Activated CD8-positive, alpha-beta memory T cell treated with anti-CD3 and anti-CD28 coated beads, Interleukin-2, amount 50 U/mL, for 24 hours (primary cell): ENCODE data around the gene PDE6B.
"Not testable (repeated sequence)": the region's sequence is repeated elsewhere in the genome, so short reads cannot be mapped to it uniquely, and the experiment has no call there.

ENCODE experiments used
- DNase-seq: peaks from one replicate; pipeline ENCODE4 v3.0.0-alpha.2; 2020; ENCODE audit errors: extremely low read depth

PDE6B gene

DNA sequence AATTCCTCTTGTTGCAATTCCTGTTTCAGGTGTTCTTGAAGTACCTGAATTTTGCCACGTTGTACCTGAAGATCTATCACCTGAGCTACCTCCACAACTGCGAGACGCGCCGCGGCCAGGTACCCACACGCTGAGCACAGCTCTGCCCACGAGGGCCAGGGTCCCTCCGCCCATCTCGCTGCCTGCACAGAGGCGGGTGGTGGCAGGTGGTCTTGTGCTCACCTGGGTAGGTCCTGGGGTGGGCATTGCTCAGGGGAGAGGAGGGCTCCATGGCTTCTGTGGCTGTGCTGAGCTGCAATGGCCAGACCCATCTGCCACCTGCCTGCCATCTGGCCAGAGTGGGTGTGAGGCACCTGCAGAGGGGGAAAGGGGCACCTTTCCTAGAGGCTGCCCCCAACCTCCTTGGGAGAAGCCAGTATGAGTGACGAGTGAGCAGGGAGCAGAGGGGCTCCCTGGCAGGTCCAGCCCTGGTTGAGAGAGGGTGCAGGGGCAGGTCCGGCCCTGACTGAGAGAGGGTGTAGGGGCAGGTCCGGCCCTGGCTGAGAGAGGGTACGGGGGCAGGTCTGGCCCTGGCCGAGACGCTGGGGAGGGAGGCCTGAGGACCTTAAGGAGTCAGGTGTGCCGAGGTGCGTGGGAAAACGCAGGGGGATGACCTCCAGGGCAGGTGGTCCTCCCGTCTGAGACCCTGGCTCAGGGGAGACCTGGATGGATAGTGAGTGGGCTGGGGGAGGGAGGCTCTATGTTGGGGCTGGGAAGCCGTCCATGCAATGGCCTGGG is 10.7 kb downstream of the PDE6B start:
- DNase-seq = no peak

DNA sequence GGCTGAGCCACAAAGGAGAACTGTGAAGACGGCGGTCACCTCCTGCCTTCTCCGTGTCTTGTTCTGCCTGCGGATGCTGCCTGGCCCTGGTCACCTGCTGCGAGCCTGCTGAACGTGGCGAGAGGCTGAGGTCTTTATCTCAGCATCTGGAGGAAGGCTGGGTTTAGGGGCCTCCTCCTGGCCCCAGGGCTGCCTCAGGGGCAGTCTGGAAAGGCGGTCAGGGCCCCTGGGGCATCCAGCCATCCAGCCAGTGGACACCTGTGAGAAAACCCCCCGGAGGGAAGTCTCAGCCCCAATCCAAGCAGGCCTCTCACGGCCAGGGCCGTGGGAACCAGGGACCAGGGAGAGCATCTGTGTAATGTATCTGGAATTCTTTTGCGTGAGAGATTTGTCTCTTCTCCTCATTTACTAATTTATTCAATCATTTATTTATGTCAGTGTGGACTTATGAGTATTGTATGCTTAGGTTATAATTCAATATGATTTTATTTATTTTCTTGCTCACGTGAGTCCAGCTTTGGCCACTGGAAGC is 11.3 kb downstream of the PDE6B start:
- no peak for DNase-seq

GRCh38 chr4:637536-638280 is 12.3 kb downstream of the PDE6B start:
- no peak for DNase-seq

DNA sequence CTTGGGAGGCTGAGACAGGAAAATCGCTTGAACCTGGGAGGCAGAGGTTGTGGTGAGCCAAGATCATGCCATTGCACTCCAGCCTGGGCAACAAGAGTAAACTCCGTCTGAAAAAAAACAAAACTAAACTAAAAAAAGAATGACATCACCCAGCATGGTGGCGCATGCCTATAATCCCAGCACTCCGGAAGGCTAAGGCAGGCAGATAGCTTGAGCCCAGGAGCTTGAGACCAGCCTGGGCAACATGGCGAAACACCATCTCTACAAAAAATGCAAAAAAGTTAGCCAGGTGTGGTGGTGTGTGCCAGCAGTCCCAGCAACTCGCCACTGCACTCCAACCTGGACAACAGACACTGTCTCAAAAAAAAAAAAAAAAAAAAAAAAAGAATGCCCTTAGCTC is 17.0 kb downstream of the PDE6B start:
- not testable (repeated sequence) for DNase-seq

DNA sequence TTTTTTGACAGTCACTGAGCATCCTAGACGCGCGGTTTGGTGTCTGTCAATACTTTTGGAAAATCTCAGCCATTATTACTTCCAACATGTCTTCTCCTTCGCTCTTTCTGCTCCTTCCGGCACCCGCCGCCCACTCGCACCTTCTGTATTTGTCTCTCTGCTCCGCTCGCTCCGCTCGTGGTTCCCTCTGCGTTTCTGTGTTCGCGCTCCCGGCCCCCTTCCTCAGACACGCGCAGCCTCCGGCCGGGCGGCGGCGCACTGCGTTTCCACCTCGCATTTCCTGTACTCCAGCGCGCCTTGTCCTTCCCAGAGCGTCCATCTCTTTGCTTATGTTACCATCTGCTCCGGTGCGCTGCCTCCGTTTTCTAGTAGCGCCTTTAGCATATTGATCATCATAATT is 21.1 kb downstream of the PDE6B start:
- no peak for DNase-seq

- DNase-seq = no peak
These were observed 22.1 kb downstream of the PDE6B start for GRCh38 chr4:647481-647880.

- no peak for DNase-seq
These were observed 23.4 kb downstream of the PDE6B start for GRCh38 chr4:648579-649292.

DNA sequence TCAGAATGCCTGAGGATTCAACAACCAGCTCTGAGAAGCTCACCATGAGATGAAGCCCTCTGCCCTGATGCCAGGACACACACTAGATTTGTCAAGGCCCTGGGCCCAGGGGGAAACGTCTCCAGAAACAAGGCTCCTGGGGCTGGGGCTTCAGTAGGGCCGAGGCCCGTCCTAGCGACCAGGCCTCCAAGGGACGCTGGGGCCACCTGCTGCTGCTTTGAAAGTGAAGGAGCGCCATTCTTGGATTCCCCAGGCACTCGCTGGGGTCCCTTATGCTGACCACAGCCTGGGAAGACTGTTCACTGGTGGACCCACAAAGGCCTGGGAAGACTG is 23.9 kb downstream of the PDE6B start:
- DNase-seq = no peak

DNA sequence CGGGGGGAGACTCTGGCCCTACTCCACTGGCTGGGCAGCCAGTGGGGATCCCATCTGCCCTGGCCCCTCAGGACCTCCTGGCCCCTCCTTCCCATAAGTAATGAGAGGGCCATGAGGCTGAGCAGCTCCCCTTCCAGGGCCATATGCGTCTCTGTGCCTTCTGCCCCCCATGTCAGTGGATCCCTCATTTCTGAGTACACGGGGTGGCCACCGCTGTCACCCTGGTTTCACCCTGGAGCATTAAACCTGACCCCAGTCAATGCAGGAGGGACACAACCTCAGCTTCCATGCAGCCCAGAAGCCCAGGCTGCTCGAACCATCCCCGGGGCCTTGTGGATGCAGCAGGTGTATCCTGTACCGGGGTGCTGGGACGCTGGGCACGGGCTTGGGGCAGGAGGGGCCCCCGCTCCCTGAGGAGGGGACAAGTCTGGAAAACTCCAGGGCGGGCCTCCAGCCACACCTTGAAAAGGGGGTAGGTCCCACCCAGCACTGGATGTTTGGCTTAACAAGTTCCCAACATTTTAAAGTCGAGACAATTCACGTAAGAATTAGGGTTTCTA is 24.5 kb downstream of the PDE6B start:
- DNase-seq = no peak

- DNase-seq = no peak
These were observed 25.1 kb downstream of the PDE6B start for GRCh38 chr4:650461-650860.

- DNase-seq = no peak
These were observed 25.8 kb downstream of the PDE6B start for GRCh38 chr4:650951-651883.

GRCh38 chr4:651884-652642 is 26.7 kb downstream of the PDE6B start:
- DNase-seq = no peak

DNA sequence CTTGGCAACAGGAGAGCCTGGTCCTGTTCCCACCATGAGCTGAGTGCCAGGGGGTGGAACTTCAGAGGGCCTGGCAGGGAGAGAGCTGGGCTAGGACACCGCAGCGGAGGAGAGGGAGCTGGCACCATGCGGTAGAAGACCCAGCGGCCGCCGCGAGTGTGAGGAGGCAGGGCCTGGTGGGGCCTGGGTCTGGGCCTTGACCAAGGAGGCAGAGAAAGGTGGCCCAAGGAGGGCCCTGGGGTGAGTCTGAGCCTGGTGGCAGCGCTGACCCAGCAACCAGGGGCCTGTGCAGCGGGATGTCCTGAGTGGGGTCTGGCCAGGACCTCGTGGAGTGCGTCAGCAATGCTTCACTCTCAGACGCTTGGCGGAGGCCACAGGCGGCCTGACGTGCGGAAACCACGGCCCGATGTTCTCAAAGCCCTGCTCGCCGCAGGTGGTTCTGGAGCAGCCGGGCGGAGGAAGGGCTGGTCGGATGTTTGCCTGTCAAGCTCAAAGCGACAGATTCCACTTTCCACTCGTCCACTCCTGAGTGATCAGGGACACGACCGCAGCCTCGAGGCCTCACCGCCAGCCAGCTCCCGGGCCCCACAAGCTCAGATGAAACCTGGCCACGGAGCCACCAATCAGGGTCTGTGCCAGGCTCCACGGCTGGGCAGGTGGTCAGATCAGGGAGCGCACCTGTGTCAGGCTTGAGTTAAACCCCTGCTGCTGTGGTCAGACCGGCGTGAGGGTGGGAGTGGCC is 27.9 kb downstream of the PDE6B start:
- DNase-seq = no peak

DNA sequence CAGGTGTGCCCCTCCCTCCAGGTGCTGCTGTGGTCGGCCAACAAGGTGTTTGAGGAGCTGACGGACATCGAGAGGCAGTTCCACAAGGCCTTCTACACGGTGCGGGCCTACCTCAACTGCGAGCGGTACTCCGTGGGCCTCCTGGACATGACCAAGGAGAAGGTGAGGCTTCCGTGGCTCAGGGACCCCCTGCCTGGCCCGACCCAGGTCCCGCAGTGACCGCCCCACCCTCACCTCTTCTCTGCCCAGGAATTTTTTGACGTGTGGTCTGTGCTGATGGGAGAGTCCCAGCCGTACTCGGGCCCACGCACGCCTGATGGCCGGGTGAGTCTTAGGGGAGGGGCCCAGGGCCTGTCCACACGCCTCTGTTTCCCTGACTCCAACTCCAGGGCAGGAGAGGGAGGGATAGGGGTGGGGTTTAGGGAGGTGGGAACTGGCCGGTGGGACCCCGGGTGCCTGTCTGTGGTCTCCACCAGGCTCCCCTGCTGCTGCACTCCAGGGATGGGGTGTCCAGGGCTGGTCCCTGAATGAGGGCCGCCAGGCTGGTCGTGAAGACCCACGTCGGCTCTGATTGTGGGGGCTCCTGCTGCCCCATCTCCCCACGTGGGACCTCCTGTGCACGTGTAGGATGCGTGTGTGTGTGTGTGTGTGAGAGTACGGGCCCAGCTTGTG is 28.6 kb downstream of the PDE6B start:
- DNase-seq = no peak

DNA sequence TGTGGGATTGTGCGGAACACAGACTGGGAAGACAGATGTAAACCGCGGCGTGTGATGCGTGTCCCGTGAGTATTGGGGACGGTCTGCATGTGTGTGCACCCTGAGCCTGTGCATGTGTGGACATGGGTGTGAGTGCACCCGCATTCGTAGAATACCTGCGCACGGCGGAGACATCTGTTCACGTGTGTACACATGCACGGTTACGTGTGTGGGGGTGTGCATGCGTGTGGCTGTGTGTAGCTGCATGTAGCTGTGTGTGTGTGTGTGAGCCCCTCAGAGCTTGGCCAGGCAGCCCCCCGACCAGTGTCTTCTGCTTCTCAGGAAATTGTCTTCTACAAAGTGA is 29.1 kb downstream of the PDE6B start:
- DNase-seq = no peak

DNA sequence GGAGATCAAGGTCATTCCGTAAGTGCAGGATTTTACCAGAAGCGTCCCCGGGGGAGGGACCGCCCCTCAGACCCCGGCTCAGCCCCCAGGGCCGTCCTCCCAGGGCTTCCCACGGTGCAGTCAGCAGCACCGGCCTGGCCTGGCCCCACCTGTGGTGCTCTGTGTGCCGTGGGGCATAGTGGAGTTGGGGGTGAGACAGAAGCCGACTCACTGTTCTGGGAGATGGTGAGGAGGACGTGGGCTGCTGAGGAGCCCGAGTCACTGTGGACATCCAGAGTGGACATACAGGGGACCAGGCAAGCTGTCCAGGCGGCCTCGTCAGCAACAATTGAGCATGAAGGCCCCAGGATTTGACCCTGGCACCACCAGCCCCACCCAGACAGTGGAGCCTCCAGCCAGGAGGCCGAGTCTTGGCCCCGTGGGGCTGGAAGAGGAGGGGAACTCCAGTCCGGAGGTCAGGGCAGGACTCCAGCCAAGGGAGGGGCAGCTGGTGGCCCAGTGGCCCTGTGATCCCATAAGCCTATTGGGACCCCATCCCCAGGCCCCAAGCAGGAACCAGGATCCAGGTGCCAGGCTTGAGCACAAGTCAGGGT is 29.6 kb downstream of the PDE6B start:
- DNase-seq = no peak

- DNase-seq = no peak
These were observed 30.2 kb downstream of the PDE6B start for GRCh38 chr4:655464-656151.
